Endothelial cell (in vitro differentiated cells): ENCODE measurements around the gene CAMTA1. TPM values are rescaled to one million over a fixed set of nuclear protein-coding genes. Genes with fewer than 3 reads are reported as not detected.

Experiments
- DNase-seq: peaks from one replicate; pipeline ENCODE4 v3.0.0; 2021; ENCODE audit warnings: low spot score
- H3K27ac Mint-ChIP-seq: one replicate; pipeline ENCODE4 v1.8.0; 2021; ENCODE audit warnings: mixed read lengths, inconsistent platforms; ENCODE audit not compliant: unreplicated experiment
- H3K27me3 Mint-ChIP-seq: one replicate; pipeline ENCODE4 v1.8.0; 2021; ENCODE audit warnings: mild to moderate bottlenecking, moderate library complexity, mixed read lengths, inconsistent platforms; ENCODE audit not compliant: unreplicated experiment
- H3K36me3 Mint-ChIP-seq: one replicate; pipeline ENCODE4 v1.8.0; 2021; ENCODE audit warnings: mild to moderate bottlenecking, low read depth, mixed read lengths, inconsistent platforms; ENCODE audit not compliant: unreplicated experiment
- H3K4me1 Mint-ChIP-seq: one replicate; pipeline ENCODE4 v1.8.0; 2021; ENCODE audit warnings: mild to moderate bottlenecking, mixed read lengths, inconsistent platforms; ENCODE audit not compliant: unreplicated experiment
- H3K4me3 Mint-ChIP-seq: one replicate; pipeline ENCODE4 v1.8.0; 2021; ENCODE audit warnings: mild to moderate bottlenecking, mixed read lengths, inconsistent platforms; ENCODE audit not compliant: unreplicated experiment
- H3K9me3 Mint-ChIP-seq: one replicate; pipeline ENCODE4 v1.8.0; 2021; ENCODE audit warnings: mixed read lengths, inconsistent platforms; ENCODE audit not compliant: unreplicated experiment
- CTCF ChIP-seq: fragments of 200-600 bp; sonication (generic); IDR thresholded peaks from one replicate; pipeline ENCODE4 v1.5.0; 2021; ENCODE audit warnings: antibody characterized with exemption; ENCODE audit not compliant: unreplicated experiment
- total RNA-seq: library from RNA; stranded (reverse); fragmentation: NEBNext Ultra II Directional; extraction: Animal tissue kit (Norgen Biotek cat#: 25700); gene quantifications from one replicate; pipeline ENCODE4 v1.2.1, GENCODE V29; 2021; ENCODE audit not compliant: unreplicated experiment

Gene CAMTA1
- total RNA-seq, 1 donor from 2014 or later = 87.3 TPM

DNA sequence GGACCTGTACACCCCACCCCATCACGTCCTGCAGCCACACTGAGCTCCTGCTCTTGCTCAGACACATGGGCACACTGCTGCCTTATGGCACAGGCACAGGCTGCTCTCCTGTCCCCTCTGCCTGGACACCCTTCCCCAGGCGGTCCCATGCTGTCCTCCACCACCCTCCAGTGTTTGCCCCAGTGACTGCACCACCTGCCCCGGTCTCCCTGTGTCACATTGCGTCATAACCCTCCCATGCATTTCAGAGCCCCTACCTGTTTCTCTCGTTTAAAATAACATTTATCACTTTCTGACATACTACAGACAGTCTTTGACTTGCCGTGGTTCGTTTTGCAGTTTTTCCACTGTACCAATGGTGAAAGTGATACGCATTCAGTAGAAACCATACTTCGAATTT lies 159.2 kb downstream of the CAMTA1 start:
- no peak overlapping the region for H3K27ac Mint-ChIP-seq
- no peaks in the 10 kb centered on the region for H3K36me3 Mint-ChIP-seq
- H3K9me3 Mint-ChIP-seq = no peaks in the 10 kb centered on the region
- H3K4me1 Mint-ChIP-seq = no peaks in the 10 kb centered on the region
- no peak overlapping the region for H3K4me3 Mint-ChIP-seq
- H3K27me3 Mint-ChIP-seq = peaks cover 4% of the 10 kb centered on the region
- no peak for TF ChIP-seq CTCF
- DNase-seq = no peak

DNA sequence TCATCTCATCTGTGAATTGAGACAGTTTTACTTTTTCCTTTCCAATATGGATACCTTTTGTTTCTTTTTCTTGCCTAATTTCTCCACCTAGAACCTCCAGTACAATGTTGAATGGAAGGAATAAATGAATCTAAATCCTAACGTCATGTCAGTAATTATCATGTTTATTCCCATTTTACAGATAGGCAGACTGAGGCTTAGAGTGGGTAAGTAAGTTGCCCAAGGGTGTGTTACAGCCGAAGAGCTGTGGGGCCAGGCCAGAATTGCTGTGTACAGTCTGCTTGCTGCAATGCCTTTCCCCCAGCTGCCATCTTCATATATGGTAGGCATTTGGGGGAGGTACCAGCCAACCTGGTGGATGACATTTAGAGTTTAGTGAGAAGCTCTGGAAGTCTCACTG lies 162.7 kb downstream of the CAMTA1 start:
- no peaks in the 10 kb centered on the region for H3K9me3 Mint-ChIP-seq
- H3K27ac Mint-ChIP-seq = no peak overlapping the region
- H3K36me3 Mint-ChIP-seq = no peaks in the 10 kb centered on the region
- no peak overlapping the region for H3K4me3 Mint-ChIP-seq
- H3K4me1 Mint-ChIP-seq = no peaks in the 10 kb centered on the region
- peaks cover 4% of the 10 kb centered on the region for H3K27me3 Mint-ChIP-seq
- no peak for TF ChIP-seq CTCF
- DNase-seq = no peak

- no peaks in the 10 kb centered on the region for H3K4me1 Mint-ChIP-seq
- no peak for DNase-seq
Measured at GRCh38 chr1:6948416-6948815, 163.2 kb downstream of the CAMTA1 start.

GRCh38 chr1:6948861-6949260 lies 163.6 kb downstream of the CAMTA1 start:
- H3K36me3 Mint-ChIP-seq = no peaks in the 10 kb centered on the region
- H3K27me3 Mint-ChIP-seq = peaks cover 4% of the 10 kb centered on the region
- TF ChIP-seq CTCF = no peak
- no peaks in the 10 kb centered on the region for H3K4me1 Mint-ChIP-seq
- H3K27ac Mint-ChIP-seq = no peak overlapping the region
- no peaks in the 10 kb centered on the region for H3K9me3 Mint-ChIP-seq
- H3K4me3 Mint-ChIP-seq = no peak overlapping the region
- DNase-seq = no peak

More at GRCh38 chr1:6948416-6948815, 163.2 kb downstream of the CAMTA1 start:
- no peaks in the 10 kb centered on the region for H3K36me3 Mint-ChIP-seq
- H3K27me3 Mint-ChIP-seq = peaks cover 4% of the 10 kb centered on the region
- no peak overlapping the region for H3K4me3 Mint-ChIP-seq
- H3K9me3 Mint-ChIP-seq = no peaks in the 10 kb centered on the region
- no peak for TF ChIP-seq CTCF
- H3K27ac Mint-ChIP-seq = no peak overlapping the region

- no peak for TF ChIP-seq CTCF
- Mint-ChIP-seq H3K4me3 (no peak overlapping the region), H3K9me3 (no peaks in the 10 kb centered on the region), H3K27ac (no peak overlapping the region), H3K4me1 (no peaks in the 10 kb centered on the region), H3K36me3 (peaks cover 4% of the 10 kb centered on the region), H3K27me3 (peaks cover 4% of the 10 kb centered on the region)
- DNase-seq = no peak
Measured at GRCh38 chr1:6950001-6950765, 164.9 kb downstream of the CAMTA1 start.
